ENCODE measurements around the gene LEMD2.

Gene LEMD2

DNA sequence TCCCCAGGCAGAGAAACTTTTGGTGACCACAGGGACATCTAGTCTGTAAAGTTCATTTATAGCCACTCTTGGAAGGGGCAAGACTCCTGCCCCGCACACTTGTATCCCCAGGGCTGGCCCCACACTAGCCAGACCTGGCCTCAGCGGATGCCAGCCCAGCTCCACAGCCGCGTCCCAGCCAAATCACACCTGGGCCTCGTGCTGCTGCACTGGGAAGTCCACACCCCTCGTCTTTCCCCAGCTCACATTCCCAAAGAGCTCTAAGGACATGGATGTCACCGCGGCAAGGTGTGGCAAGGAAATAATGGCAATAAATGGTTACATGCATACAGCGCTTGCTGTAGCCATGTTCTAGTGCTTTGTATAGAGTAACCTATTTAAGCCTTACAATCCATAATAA is 50.8 kb downstream of the LEMD2 start:
- DNase-seq (ENCODE audit: low spot score) = no peak

DNA sequence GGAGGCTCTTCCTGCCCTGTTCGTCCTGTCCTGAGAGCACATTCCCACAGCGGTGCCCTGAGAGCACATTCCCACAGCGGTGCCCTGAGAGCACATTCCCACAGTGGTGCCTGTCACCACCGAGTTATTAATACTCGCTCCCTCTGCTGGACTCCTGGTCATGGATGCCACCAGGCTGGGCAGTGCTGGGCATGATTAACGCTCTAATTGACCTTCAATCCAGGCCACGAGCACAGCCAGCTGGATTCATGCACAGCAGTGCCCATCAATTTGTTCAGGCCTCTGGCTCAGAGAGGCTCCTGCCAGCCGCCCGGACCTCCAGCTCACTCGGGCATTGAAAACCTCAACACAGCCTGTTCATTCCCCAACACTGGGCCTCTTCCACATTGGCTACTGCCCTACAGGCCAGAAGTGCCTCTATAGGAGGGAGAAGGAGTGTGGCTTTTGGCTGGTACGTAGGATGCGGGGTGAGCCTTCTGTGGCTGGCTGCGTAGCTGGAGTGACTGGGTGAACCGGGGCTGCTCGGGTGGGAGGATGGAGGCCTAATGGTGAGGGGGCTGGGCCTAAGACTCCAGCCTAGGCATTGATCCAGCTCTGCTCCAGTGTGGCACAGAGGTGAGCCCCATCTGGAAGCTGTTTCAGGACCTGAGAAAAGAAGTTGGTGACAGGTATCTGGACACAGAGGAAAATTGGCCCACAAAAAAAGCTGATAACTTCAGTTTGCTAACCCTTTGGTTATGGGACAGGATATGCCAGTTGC is 51.5 kb downstream of the LEMD2 start:
- DNase-seq (ENCODE audit: low spot score) = no peak

GRCh38 chr6:33735216-33735615 is 53.7 kb downstream of the LEMD2 start:
- DNase-seq (ENCODE audit: low spot score) = no peak

- DNase-seq (ENCODE audit: low spot score) = no peak
Observed at GRCh38 chr6:33733709-33734007, 55.3 kb downstream of the LEMD2 start.

GRCh38 chr6:33732817-33733708 is 55.9 kb downstream of the LEMD2 start:
- no peak for DNase-seq (ENCODE audit: low spot score)

- DNase-seq (ENCODE audit: low spot score) = no peak
Observed at GRCh38 chr6:33732385-33732784, 56.5 kb downstream of the LEMD2 start.

GRCh38 chr6:33731751-33732282 is 57.1 kb downstream of the LEMD2 start:
- no peak for DNase-seq (ENCODE audit: low spot score)

DNA sequence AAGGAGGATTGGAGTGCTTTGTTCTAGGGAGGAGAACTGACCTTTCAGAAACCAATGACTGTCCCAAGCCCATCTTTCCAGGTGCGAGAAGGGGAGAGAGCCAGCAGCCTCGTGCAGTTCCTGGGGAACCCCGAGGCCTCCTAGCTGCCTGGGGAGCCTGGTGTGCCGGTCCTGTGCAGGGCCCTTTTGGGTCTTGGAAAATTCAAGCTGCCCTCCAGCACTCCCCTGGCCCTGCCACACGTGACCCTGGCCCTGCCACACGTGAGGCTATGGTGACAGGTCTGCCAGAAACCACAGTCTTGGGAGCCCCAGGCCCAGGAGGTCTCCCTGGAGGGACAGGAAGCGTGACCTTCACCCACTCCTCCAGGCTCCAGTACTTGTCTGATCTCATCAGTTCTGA is 57.9 kb downstream of the LEMD2 start:
- no peak for DNase-seq (ENCODE audit: low spot score)

DNA sequence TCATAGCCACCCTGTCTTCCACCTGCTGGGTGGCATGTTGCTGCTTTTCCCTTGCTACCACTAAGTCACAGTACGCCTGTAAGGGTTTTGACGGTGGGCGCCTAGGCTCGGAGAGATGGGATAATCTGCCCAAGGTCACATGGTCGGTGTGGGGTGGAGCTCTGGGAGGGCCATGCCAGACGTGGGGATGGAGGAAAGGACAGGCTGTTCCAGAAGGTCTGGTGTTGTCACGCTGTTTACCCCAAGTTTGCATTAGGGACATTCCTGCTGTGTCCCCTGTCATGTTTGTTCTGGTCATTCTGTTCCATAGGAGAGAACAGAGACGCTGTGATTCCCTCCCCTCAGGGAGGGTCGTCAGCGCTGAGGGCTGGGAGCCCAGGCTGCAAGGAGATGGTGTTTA is 58.3 kb downstream of the LEMD2 start:
- no peak for DNase-seq (ENCODE audit: low spot score)

DNA sequence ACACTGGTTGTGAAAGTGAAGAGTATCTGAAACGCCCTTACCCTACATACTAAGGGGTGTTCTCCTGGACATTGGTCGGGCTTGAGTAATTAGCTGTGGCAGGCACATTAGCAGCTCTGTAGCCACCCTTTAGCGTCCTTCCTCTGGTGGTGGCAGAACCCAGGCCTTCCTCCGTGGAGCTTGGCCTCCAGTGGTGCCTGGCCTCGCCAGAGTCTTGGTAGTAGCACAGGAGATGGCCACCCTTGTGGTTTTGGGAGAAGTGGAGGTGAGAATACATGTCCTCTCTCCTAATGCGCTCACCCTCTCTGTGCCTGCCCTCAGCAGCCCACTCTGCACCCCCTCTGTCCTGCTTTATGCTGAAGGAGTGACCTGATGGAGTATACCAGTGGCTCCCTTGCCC is 59.9 kb downstream of the LEMD2 start:
- DNase-seq (ENCODE audit: low spot score) = no peak

- DNase-seq (ENCODE audit: low spot score) = no peak
Observed at GRCh38 chr6:33728438-33728837, 60.5 kb downstream of the LEMD2 start.

- no peak for DNase-seq (ENCODE audit: low spot score)
Observed at GRCh38 chr6:33727932-33728331, 61.0 kb downstream of the LEMD2 start.

GRCh38 chr6:33727126-33727525 is 61.8 kb downstream of the LEMD2 start:
- no peak for DNase-seq (ENCODE audit: low spot score)

- DNase-seq (ENCODE audit: low spot score) = no peak
Observed at GRCh38 chr6:33726696-33727095, 62.2 kb downstream of the LEMD2 start.

- DNase-seq (ENCODE audit: low spot score) = no peak
Observed at GRCh38 chr6:33725891-33726673, 62.8 kb downstream of the LEMD2 start.

- no peak for DNase-seq (ENCODE audit: low spot score)
Observed at GRCh38 chr6:33725222-33725621, 63.7 kb downstream of the LEMD2 start.

- DNase-seq (ENCODE audit: low spot score) = no peak
Observed at GRCh38 chr6:33724102-33725023, 64.6 kb downstream of the LEMD2 start.

DNA sequence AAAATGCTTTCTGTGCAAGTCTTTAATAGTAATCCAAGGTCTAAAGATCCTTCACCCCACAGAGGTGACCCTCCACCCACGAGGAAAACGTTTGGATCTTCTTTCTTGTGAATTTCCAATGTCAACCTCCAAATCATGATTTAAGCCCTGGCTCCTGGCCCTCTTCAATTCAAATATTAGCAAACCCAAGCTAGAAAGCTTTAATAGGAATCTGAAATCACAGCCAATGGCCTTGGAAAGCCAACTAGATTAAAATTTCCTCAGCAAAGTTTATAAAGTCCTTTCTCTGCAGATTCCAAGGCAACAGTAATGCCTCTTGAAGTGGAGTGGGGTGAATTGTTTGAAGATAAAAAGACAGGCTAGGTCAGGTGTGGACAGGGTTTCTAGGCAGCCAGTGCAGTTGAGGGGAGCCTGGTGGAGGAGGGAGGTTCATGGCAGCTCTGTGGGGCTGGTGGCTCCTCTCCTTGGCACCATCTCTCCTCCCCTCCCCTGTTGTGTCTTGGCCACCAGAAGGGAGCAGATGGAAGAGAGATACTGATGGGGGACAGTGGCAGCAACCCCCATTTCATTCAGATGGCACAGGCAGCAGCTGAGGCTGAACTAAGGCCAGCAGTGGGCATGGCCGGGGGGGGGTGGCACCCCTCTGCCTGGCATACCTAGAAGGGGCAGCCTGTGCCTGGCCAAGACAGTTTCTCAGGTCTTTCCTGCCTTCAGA is 65.4 kb downstream of the LEMD2 start:
- DNase-seq (ENCODE audit: low spot score) = no peak

DNA sequence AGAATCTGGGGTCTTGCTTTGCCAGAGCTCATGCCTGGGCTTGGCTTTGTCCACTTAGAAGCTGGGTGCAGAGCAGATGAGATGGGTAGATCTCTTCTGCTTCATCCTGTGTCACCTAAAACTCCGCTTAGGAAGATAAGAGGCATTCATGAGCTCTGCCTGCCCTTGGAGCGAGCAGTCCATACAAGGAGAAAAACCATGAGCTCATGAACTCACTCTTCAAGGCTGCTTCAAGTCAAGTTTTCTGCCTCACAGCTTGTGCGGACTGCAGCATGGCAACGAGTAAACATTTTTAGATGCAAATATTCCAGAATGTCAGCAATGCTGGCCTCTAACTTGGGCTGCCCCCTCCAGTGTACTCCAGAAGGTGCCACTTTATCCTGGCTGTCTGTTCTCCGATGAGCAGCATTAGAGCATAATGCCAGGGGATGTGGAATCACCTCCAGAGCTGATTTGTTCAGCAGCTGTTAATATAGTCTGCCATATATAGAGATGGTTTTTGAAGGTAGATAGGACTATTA is 66.8 kb downstream of the LEMD2 start:
- no peak for DNase-seq (ENCODE audit: low spot score)

- no peak for DNase-seq (ENCODE audit: low spot score)
Observed at GRCh38 chr6:33721508-33721907, 67.4 kb downstream of the LEMD2 start.

Data from Ammon's horn (tissue), 1 donor.